ENCODE data around the gene ANKRD22.
A peak's percentile ranks its signal among the peaks of the same experiment; 100 is the strongest.

Gene ANKRD22

DNA sequence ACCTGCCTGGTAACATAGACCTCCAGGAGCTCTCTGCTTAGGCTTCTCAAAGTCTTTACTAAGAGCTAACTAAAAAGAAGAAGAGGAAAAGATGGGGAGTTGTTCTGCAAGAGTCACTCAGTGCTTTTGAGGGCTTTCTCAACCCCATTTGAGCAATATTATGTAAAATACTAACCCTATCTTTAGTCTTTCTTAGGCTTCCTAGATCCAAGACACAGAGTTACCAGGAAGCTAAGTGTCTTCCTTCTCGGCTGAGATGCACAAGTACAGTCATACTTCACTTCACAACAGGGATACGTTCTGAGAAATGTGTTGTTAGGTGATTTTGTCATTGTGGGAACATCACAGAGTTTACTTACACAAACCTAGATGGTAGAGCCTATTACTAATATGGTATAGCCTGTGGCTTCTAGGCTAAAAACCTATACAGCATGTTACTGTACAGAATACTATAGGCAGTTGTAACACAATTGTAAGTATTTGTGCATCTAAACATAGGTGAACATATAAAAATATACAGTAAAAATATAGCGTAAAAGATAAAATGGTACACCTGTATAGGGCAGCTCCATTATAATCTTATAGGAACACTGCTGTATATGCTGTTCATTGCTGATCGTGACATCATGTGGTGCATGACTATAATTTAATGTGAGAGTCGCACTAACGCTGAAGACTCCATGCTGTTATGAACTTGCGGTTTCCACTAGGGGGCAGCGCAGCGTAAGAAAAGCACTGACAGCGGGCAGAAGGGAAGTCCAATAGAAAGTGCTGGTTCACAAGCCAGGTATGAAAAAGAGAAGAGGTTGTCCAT, 16.3 kb downstream of the ANKRD22 start:
- DNase-seq = peak; percentile 87

DNA sequence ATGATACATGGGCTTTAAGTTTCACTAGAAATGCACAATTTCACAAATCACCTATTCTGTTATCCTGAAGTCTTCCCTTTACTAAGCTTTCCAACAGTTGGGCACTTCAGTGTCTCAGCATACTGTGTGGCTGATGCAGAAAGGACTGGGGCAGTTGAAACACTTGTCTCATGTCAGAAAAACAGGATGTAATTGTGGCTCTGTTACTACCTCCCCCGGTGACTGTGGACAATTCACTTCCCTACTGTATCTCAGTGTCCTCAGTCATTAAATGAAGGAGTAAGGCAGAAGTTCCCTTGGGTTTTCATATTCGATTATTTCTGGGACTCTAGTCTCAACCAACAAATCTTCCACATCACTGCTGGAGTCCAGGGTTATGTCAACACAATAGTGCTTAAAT, 17.9 kb downstream of the ANKRD22 start:
- no peak for DNase-seq

DNA sequence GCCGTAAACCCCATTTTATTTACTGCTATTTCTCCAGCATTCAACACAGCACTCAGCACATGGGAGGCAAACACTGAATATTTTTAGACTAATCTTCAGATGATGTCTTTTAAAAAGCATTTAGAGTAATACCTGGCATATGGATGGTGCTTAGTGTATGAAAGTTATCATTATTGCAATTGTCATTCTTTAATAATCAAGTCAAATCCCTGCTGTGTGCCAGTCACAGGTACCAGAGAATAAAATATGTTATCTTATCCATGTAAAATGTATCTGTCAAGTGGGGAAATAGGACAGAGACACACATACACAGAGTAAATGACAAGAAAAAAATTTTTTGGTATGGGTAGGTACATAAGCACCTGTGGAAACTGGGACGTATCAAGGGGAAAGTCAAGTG, 18.5 kb downstream of the ANKRD22 start:
- DNase-seq = no peak

- no peak for DNase-seq
Measured at GRCh38 chr10:88832376-88832775, 19.3 kb downstream of the ANKRD22 start.

DNA sequence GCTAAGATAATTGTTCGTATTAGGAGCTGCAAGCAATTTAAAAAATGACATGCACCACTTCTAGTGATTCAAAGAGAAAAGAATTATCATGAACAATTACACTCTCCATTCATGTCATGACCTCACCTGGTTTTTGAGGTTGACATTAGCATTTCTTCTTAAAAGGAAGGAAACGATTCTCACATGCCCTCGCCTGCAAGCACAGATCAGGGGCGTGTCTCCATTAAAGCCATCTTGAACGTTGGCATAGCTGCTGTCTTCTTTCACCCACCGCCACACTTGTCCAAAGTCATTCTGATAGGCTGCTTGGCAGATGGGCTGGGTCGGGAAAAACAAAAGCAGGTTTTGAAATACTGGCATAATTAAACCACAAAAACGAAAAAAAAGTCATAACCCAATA, 19.9 kb downstream of the ANKRD22 start:
- no peak for DNase-seq

GRCh38 chr10:88830643-88831268, 20.9 kb downstream of the ANKRD22 start:
- no peak for DNase-seq

DNA sequence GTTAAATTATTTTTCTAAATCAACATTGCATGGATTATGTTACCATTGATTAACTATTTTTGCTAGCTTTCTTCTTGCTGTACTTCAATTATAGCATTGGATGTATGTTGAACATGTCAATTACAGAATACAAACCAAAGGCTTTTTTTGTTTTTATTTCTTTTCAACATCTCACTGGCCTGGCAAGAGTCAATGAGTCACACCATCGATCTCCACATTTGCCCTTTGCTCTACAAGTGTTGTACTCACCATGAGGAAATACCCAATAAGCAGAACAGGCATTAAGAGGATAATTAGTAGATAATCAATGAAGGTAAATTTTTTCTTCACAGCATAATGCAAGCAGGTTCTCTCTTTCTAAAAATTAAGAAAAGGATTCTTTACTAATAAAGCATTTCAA, 23.3 kb downstream of the ANKRD22 start:
- DNase-seq = no peak

- DNase-seq = no peak
Measured at GRCh38 chr10:88827671-88828070, 24.0 kb downstream of the ANKRD22 start.

GRCh38 chr10:88826388-88826787, 25.3 kb downstream of the ANKRD22 start:
- no peak for DNase-seq

GRCh38 chr10:88820748-88821401, 30.8 kb downstream of the ANKRD22 start:
- no peak for DNase-seq

DNA sequence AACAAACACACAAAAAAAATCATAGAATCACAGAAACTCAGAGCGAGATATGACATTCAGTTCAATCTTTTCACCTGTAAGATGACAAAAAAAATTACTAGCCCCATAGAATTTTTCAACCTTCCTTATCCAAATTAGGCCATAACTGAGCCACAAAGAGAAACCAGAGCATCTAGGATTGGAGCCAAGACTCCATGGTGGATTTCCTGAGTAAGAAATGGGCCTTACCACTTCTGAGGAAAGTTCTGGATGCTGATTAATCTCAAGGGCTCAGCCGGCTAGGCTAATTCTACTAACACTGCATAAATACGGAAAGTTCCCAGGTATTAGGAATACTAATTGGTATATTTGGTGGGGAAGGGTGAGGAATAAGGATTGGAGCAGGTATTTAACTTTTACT, 32.4 kb downstream of the ANKRD22 start:
- DNase-seq = no peak

GRCh38 chr10:88813200-88813599, 38.4 kb downstream of the ANKRD22 start:
- no peak for DNase-seq

- DNase-seq = no peak
Measured at GRCh38 chr10:88810196-88810961, 41.3 kb downstream of the ANKRD22 start.

DNA sequence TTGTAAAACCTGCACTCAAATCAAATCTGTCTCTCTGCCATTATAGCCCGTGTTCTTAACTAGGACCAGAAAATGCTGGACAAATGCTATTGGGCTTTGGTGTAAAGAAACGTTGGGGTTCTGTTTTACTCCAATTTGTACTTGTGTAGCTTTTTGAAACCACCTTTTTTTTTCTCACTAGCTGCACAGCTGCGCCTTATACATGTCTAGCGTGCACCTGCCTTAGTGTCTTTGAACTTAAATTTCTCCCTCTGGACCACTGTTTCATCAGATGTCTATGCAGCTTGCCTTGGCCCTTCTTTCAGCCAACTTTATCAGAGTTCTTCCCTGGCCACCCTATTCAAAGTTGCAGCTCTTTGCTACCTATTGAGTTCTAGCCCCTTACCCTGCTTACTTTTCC, 42.0 kb downstream of the ANKRD22 start:
- DNase-seq = no peak

- DNase-seq = no peak
Measured at GRCh38 chr10:88805924-88806323, 45.7 kb downstream of the ANKRD22 start.

- DNase-seq = no peak
Measured at GRCh38 chr10:88805361-88805760, 46.3 kb downstream of the ANKRD22 start.

- DNase-seq = no peak
Measured at GRCh38 chr10:88804083-88804812, 47.4 kb downstream of the ANKRD22 start.

DNA sequence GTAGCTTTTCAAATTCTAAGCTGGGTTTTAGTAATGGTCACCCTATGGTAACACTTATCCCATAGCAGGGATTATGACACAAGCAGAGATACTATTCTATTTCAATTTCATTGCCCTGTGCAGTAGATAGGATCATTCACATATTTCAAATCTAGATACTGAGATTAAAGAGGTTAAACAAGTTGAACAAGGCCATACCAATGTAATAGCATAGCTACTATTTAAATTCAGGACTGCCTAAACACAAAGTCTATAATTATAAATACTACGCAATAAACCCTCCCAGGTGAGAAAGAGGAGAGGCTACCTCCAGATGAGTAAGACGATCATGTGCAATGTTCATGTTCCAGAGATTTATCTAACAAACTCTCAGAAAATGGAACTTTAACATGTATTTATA, 48.0 kb downstream of the ANKRD22 start:
- DNase-seq = no peak

DNA sequence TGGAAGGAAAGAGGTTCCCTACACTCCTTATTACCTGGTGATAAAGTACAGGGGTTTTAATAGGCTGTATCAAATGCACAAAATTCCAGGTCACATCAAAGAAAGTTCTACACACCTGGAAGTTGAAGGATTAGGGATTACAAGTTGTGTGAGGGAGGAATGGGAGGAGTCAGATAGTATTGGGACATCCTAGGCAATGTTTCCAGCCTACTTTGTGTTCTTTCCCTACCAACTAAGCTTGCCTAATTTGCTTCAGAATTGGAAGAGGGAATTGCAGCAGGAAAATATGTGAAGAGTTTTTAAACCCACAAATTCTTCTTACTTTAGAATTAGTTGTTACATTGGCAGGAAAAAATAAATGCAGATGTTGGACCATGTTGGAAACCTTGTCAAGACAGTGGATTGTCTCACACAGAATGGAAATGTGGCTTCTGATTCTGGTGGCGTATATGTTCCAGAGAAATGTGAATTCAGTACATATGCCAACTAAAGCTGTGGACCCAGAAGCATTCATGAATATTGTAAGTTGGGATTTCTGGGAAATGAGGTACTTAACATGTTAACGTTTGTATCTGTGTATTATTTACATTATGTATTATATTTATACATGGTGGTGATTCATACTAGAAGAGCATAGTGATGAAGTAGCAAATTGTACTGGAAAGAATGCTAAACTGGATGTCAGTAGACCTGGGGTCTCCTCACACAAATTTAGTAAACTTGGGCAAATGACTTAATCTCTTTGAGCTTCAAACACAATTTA, 48.9 kb downstream of the ANKRD22 start, which contains the start of gene LIPM:
Gene LIPM (plus strand): TSS at position 208 of the 763 bp plus-strand sequence. CDS start 167 bp downstream, at position 375.
- DNase-seq = no peak

DNA sequence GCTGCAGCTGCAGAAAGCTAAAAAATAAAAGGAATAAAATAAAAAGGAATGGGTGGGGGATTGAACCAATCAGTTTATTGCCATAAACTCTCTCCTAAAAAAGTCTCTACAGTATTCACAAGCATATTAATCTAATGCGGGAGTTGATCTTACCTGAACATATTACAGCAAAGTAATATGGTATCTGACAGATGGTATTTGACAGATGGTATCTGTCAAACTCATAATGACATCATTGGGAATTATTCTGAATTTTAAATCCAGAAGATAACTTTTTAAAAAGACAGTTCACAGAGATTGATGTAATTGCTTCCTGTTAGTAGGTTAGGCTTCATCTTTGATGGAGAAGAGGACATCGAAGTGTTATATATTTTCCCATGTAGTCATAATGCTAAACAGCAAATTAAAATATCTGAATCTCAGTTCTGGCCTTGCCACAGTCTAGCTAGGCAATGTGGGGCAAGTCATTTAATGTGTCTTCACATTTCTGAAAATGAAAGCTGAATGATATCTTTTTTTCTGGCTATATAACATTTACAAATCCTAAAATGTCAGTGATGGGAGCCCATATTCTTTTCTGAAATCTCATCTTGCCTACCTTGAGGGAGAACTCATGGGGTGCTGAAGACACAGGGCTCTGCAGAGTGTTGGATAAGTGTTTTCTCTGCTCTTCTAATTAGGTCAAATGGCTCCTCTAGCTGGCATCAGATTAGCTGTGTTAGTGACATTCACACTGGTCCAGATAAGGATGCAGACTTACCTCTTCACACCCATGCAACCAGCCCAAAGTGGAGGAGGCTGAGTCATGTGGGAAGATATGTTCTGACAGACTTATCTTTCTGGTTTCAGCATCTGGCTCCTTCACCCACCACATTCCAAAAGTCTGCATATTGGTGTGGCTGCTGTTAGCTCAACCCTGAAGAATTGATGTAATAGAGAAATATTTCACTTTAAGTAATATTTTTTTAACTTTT, 51.2 kb downstream of the ANKRD22 start:
- no peak for DNase-seq

All from right hindlimb (tissue), 1 donor.